Activated B cell treated with CpG ODN at 0.5 μM for 24 hours (primary cell): Measurements from ENCODE around the gene EPHA4. TPM values are rescaled to one million over a fixed set of nuclear protein-coding genes. Genes with fewer than 3 reads are reported as not detected.

ENCODE experiments used
- ATAC-seq: fragments of 200-7000 bp; cut with Tn5 transposase; one replicate; pipeline ENCODE4 v1.10.0; 2021; ENCODE audit warnings: low read depth, mild to moderate bottlenecking, moderate library complexity
- CTCF ChIA-PET: fragments of 350-600 bp; sonication (Branson Sonifier 250); formaldehyde crosslinking; loops from one replicate; lab custom pipeline; 2021; ENCODE audit warnings: antibody characterized with exemption; lab: Charles Lee
- POLR2A ChIA-PET: fragments of 350-600 bp; sonication (Branson Sonifier 250); formaldehyde crosslinking; loops from one replicate; lab custom pipeline; 2021; ENCODE audit warnings: antibody characterized with exemption; lab: Charles Lee
- DNase-seq: peaks from one replicate; pipeline ENCODE4 v3.0.0; 2022
- H3K27ac Mint-ChIP-seq: one replicate; pipeline ENCODE4 v1.8.0; 2020; ENCODE audit warnings: mixed read lengths
- H3K27me3 Mint-ChIP-seq: one replicate; pipeline ENCODE4 v1.8.0; 2021; ENCODE audit warnings: mixed read lengths
- H3K36me3 Mint-ChIP-seq: one replicate; pipeline ENCODE4 v1.8.0; 2021; ENCODE audit warnings: low read depth, mixed read lengths
- H3K4me1 Mint-ChIP-seq: one replicate; pipeline ENCODE4 v1.8.0; 2021; ENCODE audit warnings: mixed read lengths
- H3K4me3 Mint-ChIP-seq: one replicate; pipeline ENCODE4 v1.8.0; 2020; ENCODE audit warnings: mild to moderate bottlenecking, mixed read lengths
- H3K9me3 Mint-ChIP-seq: one replicate; pipeline ENCODE4 v1.8.0; 2020; ENCODE audit warnings: mixed read lengths
- CTCF ChIP-seq: fragments of 200-600 bp; IDR thresholded peaks from one replicate; pipeline ENCODE4 v1.8.0; 2022; ENCODE audit warnings: antibody characterized with exemption, mild to moderate bottlenecking
- intact Hi-C: fragments of 100-400 bp; cut with micrococcal nuclease; formaldehyde crosslinking; loops from one replicate; pipeline ENCODE4 v1.15.1; 2024
- total RNA-seq: library from RNA; stranded (reverse); gene quantifications from 2 replicates; pipeline ENCODE4 v1.2.3, GENCODE V29; 2022

Gene EPHA4
- total RNA-seq, 1 donor from 2014 or later, result 26.4 TPM

DNA sequence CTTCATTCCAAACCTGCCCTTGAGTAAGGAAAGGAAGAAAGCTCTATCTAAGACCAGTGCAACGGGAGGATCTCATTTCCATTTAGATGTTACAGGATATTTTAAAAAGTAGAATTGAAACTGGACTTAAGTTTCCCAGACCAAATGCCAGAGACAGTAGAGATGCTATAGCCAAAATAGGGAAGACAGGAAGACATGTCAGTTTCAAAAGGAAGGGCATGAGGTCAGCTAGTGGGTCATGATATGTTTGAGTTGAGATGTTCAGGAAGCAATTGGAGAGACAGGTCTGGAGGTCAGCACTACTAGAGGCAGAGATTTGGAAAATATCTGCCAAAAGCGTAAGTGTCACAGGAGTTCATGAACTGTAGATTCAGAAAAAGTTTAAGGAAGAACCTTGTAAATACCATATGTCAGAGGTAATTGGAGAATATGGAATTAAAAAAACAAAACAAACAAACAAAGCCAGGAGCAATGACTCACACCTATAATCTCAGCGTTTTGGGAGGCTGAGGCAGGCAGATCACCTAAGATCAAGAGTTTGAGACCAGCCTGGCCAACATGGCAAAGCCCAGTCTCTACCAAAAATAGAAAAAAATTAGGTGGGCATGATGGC is 50.8 kb downstream of the EPHA4 start:
- no peak for TF ChIP-seq CTCF
- POLR2A ChIA-PET, result interaction anchor here (0.6 to 0.7 kb wide), 2 partner anchors 34 to 50 kb away, joined by 3 to 11 read pairs; no protein-coding TSS in a partner anchor
- Mint-ChIP-seq H3K27me3 (no peaks in the 10 kb centered on the region), H3K9me3 (no peaks in the 10 kb centered on the region), H3K4me1 (no peaks in the 10 kb centered on the region), H3K27ac (peak overlapping the region; percentile 79), H3K36me3 (no peaks in the 10 kb centered on the region), H3K4me3 (peak overlapping the region; percentile 1)
- intact Hi-C loops, result loop anchor here (2.0 kb wide), 2 partner anchors 319 to 835 kb away; no protein-coding TSS in a partner anchor
- DNase-seq (no peak), ATAC-seq (no peak)
- CTCF ChIA-PET, result interaction anchor here (0.8 to 1.1 kb wide), 2 partner anchors 50 to 54 kb away, joined by 3 read pairs; no protein-coding TSS in a partner anchor

DNA sequence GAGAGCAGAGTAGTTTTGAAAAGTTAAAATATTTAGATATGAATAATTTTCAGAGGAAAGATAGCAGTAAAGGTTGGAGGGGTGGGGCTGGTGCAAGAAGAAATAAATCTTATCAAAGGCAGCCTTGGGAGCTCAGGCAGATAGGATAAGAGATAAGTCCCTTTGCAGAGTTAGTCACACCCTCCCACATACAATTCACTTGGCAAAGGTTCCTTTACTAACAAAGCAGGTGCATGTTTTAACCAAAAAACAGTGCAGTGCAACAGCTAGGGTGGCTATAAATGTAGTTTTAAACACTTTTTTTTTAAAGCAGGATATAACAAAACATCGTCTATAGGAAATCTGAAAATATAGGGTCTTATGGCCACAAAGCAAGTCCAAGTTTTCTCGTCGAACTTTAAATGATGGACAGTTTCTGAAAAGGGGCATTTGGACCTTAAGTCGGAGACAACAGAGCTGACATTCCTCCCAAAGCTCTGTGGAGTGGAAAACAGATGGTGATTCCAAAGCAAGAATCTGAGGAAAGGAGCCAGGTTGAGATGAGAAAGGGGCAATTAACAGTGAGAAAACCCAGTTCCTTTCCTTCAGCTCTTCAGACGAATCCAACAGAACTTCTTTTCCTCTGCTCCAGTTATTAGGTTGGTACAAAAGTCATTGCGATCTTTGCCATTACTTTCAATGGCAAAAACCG is 53.0 kb downstream of the EPHA4 start:
- DNase-seq (no peak), ATAC-seq (no peak)
- Mint-ChIP-seq H3K4me1 (peaks cover 4% of the 10 kb centered on the region), H3K27me3 (no peaks in the 10 kb centered on the region), H3K36me3 (no peaks in the 10 kb centered on the region), H3K4me3 (no peak overlapping the region), H3K9me3 (no peaks in the 10 kb centered on the region), H3K27ac (peak overlapping the region; percentile 79)
- POLR2A ChIA-PET, result interaction anchor here (1.3 to 3.3 kb wide), 5 partner anchors 13 to 54 kb away, joined by 4 to 17 read pairs (median 12); partner anchors contain the start of gene EPHA4
- CTCF ChIA-PET, result interaction anchor here (1.4 kb wide), 1 partner anchor 55 kb away, joined by 3 read pairs; no protein-coding TSS in a partner anchor
- intact Hi-C loops, result loop anchor here (2.0 kb wide), 1 partner anchor 52 kb away; no protein-coding TSS in a partner anchor
- TF ChIP-seq CTCF, result no peak

GRCh38 chr2:221518201-221518934 is 53.7 kb downstream of the EPHA4 start:
- Mint-ChIP-seq H3K4me1 (peaks cover 8% of the 10 kb centered on the region), H3K4me3 (no peak overlapping the region), H3K27me3 (no peaks in the 10 kb centered on the region), H3K27ac (no peak overlapping the region), H3K9me3 (no peaks in the 10 kb centered on the region), H3K36me3 (no peaks in the 10 kb centered on the region)
- intact Hi-C loops, result loop anchor here (2.0 kb wide), 1 partner anchor 52 kb away; no protein-coding TSS in a partner anchor
- CTCF ChIA-PET, result interaction anchor here (0.9 to 1.4 kb wide), 4 partner anchors 37 to 55 kb away, joined by 3 read pairs; no protein-coding TSS in a partner anchor
- TF ChIP-seq CTCF, result no peak
- POLR2A ChIA-PET, result interaction anchor here (0.9 to 3.3 kb wide), 8 partner anchors 11 to 53 kb away, joined by 3 to 17 read pairs (median 6); partner anchors contain the start of gene EPHA4
- ATAC-seq (peak; percentile 51), DNase-seq (no peak)

DNA sequence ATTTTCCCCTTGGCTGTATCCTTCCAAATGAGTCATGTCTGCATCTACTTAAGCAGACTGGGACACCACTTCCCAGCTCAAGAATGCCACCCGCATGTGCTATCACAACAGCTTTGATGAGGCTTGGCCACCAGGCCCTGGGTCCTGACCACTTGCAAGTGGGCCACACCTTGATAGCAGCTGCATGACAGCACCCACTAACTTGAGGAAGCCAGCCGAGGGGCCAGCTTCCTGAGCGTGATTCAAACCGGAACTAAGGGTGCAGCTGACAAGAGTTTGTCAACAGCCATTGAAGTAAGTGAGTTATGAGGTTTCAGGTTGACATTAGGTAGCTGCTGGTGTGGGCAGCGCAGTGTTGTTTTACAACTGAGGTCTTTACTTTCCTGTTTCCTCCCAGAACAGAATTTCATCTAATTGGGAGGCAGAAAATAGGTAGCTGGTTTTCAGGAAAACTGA is 54.4 kb downstream of the EPHA4 start:
- DNase-seq (peak; percentile 32), ATAC-seq (peak; percentile 76)
- Mint-ChIP-seq H3K4me3 (no peak overlapping the region), H3K9me3 (no peaks in the 10 kb centered on the region), H3K36me3 (no peaks in the 10 kb centered on the region), H3K4me1 (peaks cover 14% of the 10 kb centered on the region), H3K27ac (no peak overlapping the region), H3K27me3 (no peaks in the 10 kb centered on the region)
- ChIA-PET CTCF (interaction anchor here (0.9 to 1.4 kb wide), 4 partner anchors 38 to 56 kb away, joined by 3 read pairs; no protein-coding TSS in a partner anchor), POLR2A (interaction anchor here (0.5 to 3.3 kb wide), 9 partner anchors 9 to 54 kb away, joined by 3 to 17 read pairs (median 5); partner anchors contain the start of gene EPHA4)
- intact Hi-C loops, result loop anchor here (1.0 to 2.0 kb wide), 2 partner anchors 38 to 51 kb away; no protein-coding TSS in a partner anchor
- TF ChIP-seq CTCF, result no peak
